Thymus (tissue), 11 donors: Measurements from ENCODE around the gene HMG20A. TPM values are rescaled to one million over a fixed set of nuclear protein-coding genes. Genes with fewer than 3 reads are reported as not detected.

Source experiments
- DNase-seq, 9 donors: peaks; one replicate each; pipeline ENCODE4 v3.0.0-alpha.2; 2013; ENCODE audit warnings: low spot score in 9 of 9, low read depth in 6 of 9, missing footprints in 1 of 9
- H3K27ac ChIP-seq, 2 donors: one replicate each; pipeline ENCODE4 v1.5.1; 2013; ENCODE audit warnings: control low read depth in 1 of 2, low read depth in 1 of 2, low read length in 1 of 2, mild to moderate bottlenecking in 1 of 2, moderate library complexity in 1 of 2
- H3K27me3 ChIP-seq, 2 donors: one replicate each; pipeline ENCODE4 v1.5.1; 2013; ENCODE audit warnings: low read length in 1 of 2; ENCODE audit not compliant: control insufficient read depth in 2 of 2, insufficient read depth in 1 of 2
- H3K36me3 ChIP-seq, 2 donors: one replicate each; pipeline ENCODE4 v1.5.1; 2013; ENCODE audit warnings: low read length in 1 of 2, mild to moderate bottlenecking in 1 of 2, moderate library complexity in 1 of 2; ENCODE audit not compliant: control insufficient read depth in 2 of 2, insufficient read depth in 2 of 2
- H3K4me1 ChIP-seq, 2 donors: one replicate each; pipeline ENCODE4 v1.5.1; 2013; ENCODE audit warnings: low read length in 2 of 2; ENCODE audit not compliant: control insufficient read depth in 2 of 2, insufficient read depth in 2 of 2
- H3K4me3 ChIP-seq, 2 donors: one replicate each; pipeline ENCODE4 v1.5.1; 2013; ENCODE audit warnings: low read length in 2 of 2, control low read depth in 1 of 2, mild to moderate bottlenecking in 1 of 2
- H3K9me3 ChIP-seq, 2 donors: one replicate each; pipeline ENCODE4 v1.5.1; 2013; ENCODE audit warnings: low read length in 1 of 2, mild to moderate bottlenecking in 1 of 2; ENCODE audit not compliant: control insufficient read depth in 2 of 2, insufficient read depth in 1 of 2
- WGBS: extraction: QIAGEN DNeasy Blood & Tissue Kit; methylation state at CpG from one replicate; pipeline ENCODE4 v1.1.7; 2013; 5-methylcytosine and 5-hydroxymethylcytosine counted together
- polyA plus RNA-seq: library from polyadenylated mRNA; stranded (reverse); fragments of 200-250 nt; gene quantifications from one replicate; pipeline ENCODE4 v1.2.3, GENCODE V29; 2013
- total RNA-seq: library from RNA; stranded (reverse); fragments of 120-200 nt; gene quantifications from one replicate; pipeline ENCODE4 v1.2.4, GENCODE V29; 2013
- donor health status: healthy.

The HMG20A gene
- total and polyA plus RNA-seq, 2 donors: 25.8 to 33.0 TPM

- Histone ChIP-seq H3K36me3 (peaks cover 16 to 55% of the 10 kb centered on the region in 2 donors), H3K4me3 (no peak overlapping the region), H3K27me3 (no peaks in the 10 kb centered on the region), H3K4me1 (no peaks in the 10 kb centered on the region), H3K9me3 (no peaks in the 10 kb centered on the region), H3K27ac (peak overlapping the region in 1 of 2 donors; percentile 47)
- 99% methylated on average over 2 of the region's 2 CpGs for WGBS
- DNase-seq: no peak
These were observed 54.3 kb downstream of the HMG20A start for GRCh38 chr15:77475001-77475400.

GRCh38 chr15:77475898-77476297, 55.2 kb downstream of the HMG20A start:
- Histone ChIP-seq H3K27ac (no peak overlapping the region), H3K4me3 (no peak overlapping the region), H3K27me3 (no peaks in the 10 kb centered on the region), H3K36me3 (peaks cover 20 to 62% of the 10 kb centered on the region in 2 donors), H3K4me1 (no peaks in the 10 kb centered on the region), H3K9me3 (no peaks in the 10 kb centered on the region)
- WGBS: 98% methylated on average over 5 of the region's 5 CpGs
- DNase-seq: no peak

GRCh38 chr15:77476995-77477394, 56.3 kb downstream of the HMG20A start:
- H3K9me3 ChIP-seq: no peaks in the 10 kb centered on the region
- no peak overlapping the region for H3K4me3 ChIP-seq
- WGBS: 94% methylated on average over 1 of the region's 1 CpG
- H3K27ac ChIP-seq: no peak overlapping the region
- no peaks in the 10 kb centered on the region for H3K27me3 ChIP-seq
- no peaks in the 10 kb centered on the region for H3K4me1 ChIP-seq
- DNase-seq: no peak
- H3K36me3 ChIP-seq: peaks cover 24 to 58% of the 10 kb centered on the region in 2 donors

GRCh38 chr15:77478051-77478450, 57.4 kb downstream of the HMG20A start:
- H3K27me3 ChIP-seq: no peaks in the 10 kb centered on the region
- over 99% methylated on average over 8 of the region's 8 CpGs for WGBS
- no peak for DNase-seq
- H3K4me3 ChIP-seq: no peak overlapping the region
- no peaks in the 10 kb centered on the region for H3K9me3 ChIP-seq
- no peak overlapping the region for H3K27ac ChIP-seq
- peaks cover 0 to 3% of the 10 kb centered on the region in 2 donors for H3K4me1 ChIP-seq
- peaks cover 32 to 59% of the 10 kb centered on the region in 2 donors for H3K36me3 ChIP-seq

GRCh38 chr15:77479015-77479414, 58.3 kb downstream of the HMG20A start:
- Histone ChIP-seq H3K27me3 (no peaks in the 10 kb centered on the region), H3K36me3 (peaks cover 39 to 66% of the 10 kb centered on the region in 2 donors), H3K4me1 (peaks cover 0 to 4% of the 10 kb centered on the region in 2 donors), H3K4me3 (no peak overlapping the region), H3K27ac (no peak overlapping the region), H3K9me3 (no peaks in the 10 kb centered on the region)
- over 99% methylated on average over 3 of the region's 3 CpGs for WGBS
- DNase-seq: no peak

- peaks cover 43 to 72% of the 10 kb centered on the region in 2 donors for H3K36me3 ChIP-seq
- no peak overlapping the region for H3K27ac ChIP-seq
- H3K4me1 ChIP-seq: peaks cover 0 to 4% of the 10 kb centered on the region in 2 donors
- no peak for DNase-seq
- WGBS: 95% methylated on average over 2 of the region's 2 CpGs
- H3K9me3 ChIP-seq: no peaks in the 10 kb centered on the region
- no peaks in the 10 kb centered on the region for H3K27me3 ChIP-seq
- no peak overlapping the region for H3K4me3 ChIP-seq
These were observed 60.4 kb downstream of the HMG20A start for GRCh38 chr15:77480859-77481633.

- Histone ChIP-seq H3K27ac (no peak overlapping the region), H3K9me3 (no peaks in the 10 kb centered on the region), H3K4me3 (no peak overlapping the region), H3K27me3 (no peaks in the 10 kb centered on the region), H3K4me1 (peaks cover 0 to 4% of the 10 kb centered on the region in 2 donors), H3K36me3 (peaks cover 43 to 72% of the 10 kb centered on the region in 2 donors)
- WGBS: 90% methylated on average over 1 of the region's 1 CpG
- no peak for DNase-seq
These were observed 61.0 kb downstream of the HMG20A start for GRCh38 chr15:77481670-77482069.

GRCh38 chr15:77482570-77482969, 61.9 kb downstream of the HMG20A start:
- H3K4me1 ChIP-seq: peaks cover 0 to 4% of the 10 kb centered on the region in 2 donors
- WGBS: 94% methylated on average over 2 of the region's 2 CpGs
- H3K36me3 ChIP-seq: peaks cover 43 to 65% of the 10 kb centered on the region in 2 donors
- no peaks in the 10 kb centered on the region for H3K9me3 ChIP-seq
- no peak overlapping the region for H3K27ac ChIP-seq
- no peak for DNase-seq
- H3K4me3 ChIP-seq: no peak overlapping the region
- H3K27me3 ChIP-seq: no peaks in the 10 kb centered on the region

GRCh38 chr15:77483425-77484140, 62.9 kb downstream of the HMG20A start:
- WGBS: 86% methylated on average over 1 of the region's 1 CpG
- Histone ChIP-seq H3K36me3 (peaks cover 36 to 55% of the 10 kb centered on the region in 2 donors), H3K4me3 (no peak overlapping the region), H3K9me3 (no peaks in the 10 kb centered on the region), H3K27ac (no peak overlapping the region), H3K4me1 (peaks cover 0 to 4% of the 10 kb centered on the region in 2 donors), H3K27me3 (no peaks in the 10 kb centered on the region)
- DNase-seq: no peak
